OCI-LY3 (cell line): ENCODE measurements around the gene MYO7A.

Source experiments
- H2AFZ ChIP-seq: fragments of 200-600, 300-600 bp; shearing (Covaris generic); 2 replicates; pipeline ENCODE4 v1.6.0; 2014; ENCODE audit warnings: antibody characterized with exemption, low read depth, low read length
- H3K27ac ChIP-seq: fragments of 200-600, 300-600 bp; sonication (generic); 2 replicates; pipeline ENCODE4 v1.5.1; 2014; ENCODE audit warnings: mild to moderate bottlenecking, low read length, moderate library complexity, mixed read lengths
- H3K27me3 ChIP-seq: fragments of 200-600, 300-600 bp; sonication (generic); 2 replicates; pipeline ENCODE4 v1.6.1; 2014; ENCODE audit warnings: low read depth, low read length, mixed read lengths
- H3K36me3 ChIP-seq: fragments of 200-600, 300-600 bp; sonication (generic); replicated peaks from 2 replicates; pipeline ENCODE3; 2014; ENCODE audit warnings: low read depth, low read length, mixed read lengths
- H3K4me1 ChIP-seq: fragments of 300-600, 200-600 bp; sonication (generic); 2 replicates; pipeline ENCODE4 v1.6.1; 2014; ENCODE audit warnings: low read length, mixed read lengths
- H3K4me2 ChIP-seq: fragments of 200-600, 300-600 bp; sonication (generic); 2 replicates; pipeline ENCODE4 v1.6.1; 2014; ENCODE audit warnings: low read length, mixed read lengths
- H3K4me3 ChIP-seq: fragments of 300-600, 200-600 bp; sonication (generic); 2 replicates; pipeline ENCODE4 v1.5.1; 2014; ENCODE audit warnings: antibody characterized with exemption, mild to moderate bottlenecking, low read length, moderate library complexity
- H3K79me2 ChIP-seq: fragments of 300-600, 200-600 bp; shearing (Covaris generic); 2 replicates; pipeline ENCODE4 v1.6.1; 2014; ENCODE audit warnings: mild to moderate bottlenecking, low read length, mixed read lengths
- H3K9ac ChIP-seq: fragments of 300-600, 200-600 bp; shearing (Covaris generic); 2 replicates; pipeline ENCODE4 v1.6.0; 2014; ENCODE audit warnings: mild to moderate bottlenecking, low read length, moderate library complexity
- H3K9me3 ChIP-seq: fragments of 200-600, 300-600 bp; shearing (Covaris generic); 2 replicates; pipeline ENCODE4 v1.6.1; 2014; ENCODE audit warnings: low read length, mixed read lengths; ENCODE audit not compliant: insufficient read depth
- H4K20me1 ChIP-seq: fragments of 200-600, 300-600 bp; sonication (generic); 2 replicates; pipeline ENCODE4 v1.6.1; 2016; ENCODE audit warnings: low read length, mixed read lengths; ENCODE audit not compliant: insufficient read depth
- EZH2phosphoT487 ChIP-seq: fragments of 200-600 bp; shearing (Covaris generic); IDR thresholded peaks from 2 replicates; pipeline ENCODE4 v1.6.1; 2018; ENCODE audit warnings: antibody characterized with exemption, mixed run types, low read depth
- TF ChIP-seq, protein P1 (sequence below): fragments of 200-600, 300-600 bp; sonication (generic); IDR thresholded peaks from 2 replicates; pipeline ENCODE4 v1.5.1; 2014; ENCODE audit warnings: antibody characterized with exemption, low read length, low read depth

Gene MYO7A

DNA sequence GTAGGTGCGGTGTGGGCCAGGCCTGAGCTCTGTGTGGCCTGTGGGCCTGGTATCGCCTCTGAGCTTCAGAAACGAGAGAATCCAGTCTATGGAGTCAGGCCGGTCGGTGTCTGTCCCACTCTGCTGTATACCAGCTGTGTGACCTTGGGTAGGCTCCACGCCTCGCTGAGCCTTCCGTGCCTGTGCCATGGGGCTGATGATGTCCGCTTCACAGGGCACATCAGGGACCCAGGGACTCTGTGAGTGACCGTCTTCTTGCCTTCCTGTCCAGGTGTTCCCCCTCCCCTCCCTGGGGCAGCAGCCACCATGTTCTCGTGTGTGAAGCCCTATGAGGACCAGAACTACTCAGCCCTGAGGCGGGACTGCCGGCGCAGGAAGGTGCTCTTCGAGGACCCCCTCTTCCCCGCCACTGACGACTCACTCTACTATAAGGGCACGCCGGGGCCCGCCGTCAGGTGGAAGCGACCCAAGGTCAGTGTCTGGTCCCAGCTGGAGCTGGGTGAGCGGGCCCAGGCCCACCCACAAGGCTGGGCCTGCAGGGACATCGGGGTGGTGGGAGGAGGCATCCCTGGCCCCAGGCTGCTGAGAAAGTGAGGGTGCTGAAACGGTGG is 43.4 kb upstream of the MYO7A start:
- H3K27me3 ChIP-seq = no peaks in the 10 kb centered on the region
- H3K4me3 ChIP-seq = no peak overlapping the region
- H3K9ac ChIP-seq = no peak overlapping the region
- no peaks in the 10 kb centered on the region for H3K36me3 ChIP-seq
- H3K27ac ChIP-seq = no peak overlapping the region
- H3K79me2 ChIP-seq = no peaks in the 10 kb centered on the region
- H2AFZ ChIP-seq = no peak overlapping the region
- H3K4me1 ChIP-seq = no peaks in the 10 kb centered on the region
- TF ChIP-seq EZH2phosphoT487 = no peak
- TF ChIP-seq, protein P1, sequence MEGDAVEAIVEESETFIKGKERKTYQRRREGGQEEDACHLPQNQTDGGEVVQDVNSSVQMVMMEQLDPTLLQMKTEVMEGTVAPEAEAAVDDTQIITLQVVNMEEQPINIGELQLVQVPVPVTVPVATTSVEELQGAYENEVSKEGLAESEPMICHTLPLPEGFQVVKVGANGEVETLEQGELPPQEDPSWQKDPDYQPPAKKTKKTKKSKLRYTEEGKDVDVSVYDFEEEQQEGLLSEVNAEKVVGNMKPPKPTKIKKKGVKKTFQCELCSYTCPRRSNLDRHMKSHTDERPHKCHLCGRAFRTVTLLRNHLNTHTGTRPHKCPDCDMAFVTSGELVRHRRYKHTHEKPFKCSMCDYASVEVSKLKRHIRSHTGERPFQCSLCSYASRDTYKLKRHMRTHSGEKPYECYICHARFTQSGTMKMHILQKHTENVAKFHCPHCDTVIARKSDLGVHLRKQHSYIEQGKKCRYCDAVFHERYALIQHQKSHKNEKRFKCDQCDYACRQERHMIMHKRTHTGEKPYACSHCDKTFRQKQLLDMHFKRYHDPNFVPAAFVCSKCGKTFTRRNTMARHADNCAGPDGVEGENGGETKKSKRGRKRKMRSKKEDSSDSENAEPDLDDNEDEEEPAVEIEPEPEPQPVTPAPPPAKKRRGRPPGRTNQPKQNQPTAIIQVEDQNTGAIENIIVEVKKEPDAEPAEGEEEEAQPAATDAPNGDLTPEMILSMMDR = no peak
- no peaks in the 10 kb centered on the region for H3K9me3 ChIP-seq
- H4K20me1 ChIP-seq = no peaks in the 10 kb centered on the region
- H3K4me2 ChIP-seq = no peak overlapping the region

DNA sequence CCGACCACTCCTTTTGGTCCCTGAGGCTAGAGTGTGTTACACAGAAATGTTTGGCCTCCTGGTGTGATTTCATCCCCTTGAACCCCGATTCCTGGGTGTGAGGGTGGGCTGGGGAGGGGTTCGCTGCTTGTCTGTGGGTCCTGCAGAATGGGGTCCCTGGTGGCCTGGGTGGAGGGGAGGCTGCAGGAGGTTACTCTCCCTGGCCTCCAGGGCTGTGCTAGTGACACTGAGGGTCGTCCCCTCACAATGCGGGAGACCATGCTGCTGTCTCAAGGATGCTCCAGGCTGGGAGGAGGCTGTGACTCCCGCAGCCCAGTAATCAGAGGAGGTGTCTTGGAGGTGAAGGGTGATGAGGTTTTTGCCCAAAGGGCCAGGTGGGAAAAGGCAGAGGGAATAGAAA is 42.4 kb upstream of the MYO7A start:
- H2AFZ ChIP-seq = no peak overlapping the region
- H4K20me1 ChIP-seq = no peaks in the 10 kb centered on the region
- no peak overlapping the region for H3K4me3 ChIP-seq
- no peaks in the 10 kb centered on the region for H3K27me3 ChIP-seq
- TF ChIP-seq, protein P1 = no peak
- no peak overlapping the region for H3K9ac ChIP-seq
- no peaks in the 10 kb centered on the region for H3K36me3 ChIP-seq
- H3K27ac ChIP-seq = no peak overlapping the region
- no peak overlapping the region for H3K4me2 ChIP-seq
- H3K4me1 ChIP-seq = peaks cover 3% of the 10 kb centered on the region
- no peaks in the 10 kb centered on the region for H3K9me3 ChIP-seq
- H3K79me2 ChIP-seq = no peaks in the 10 kb centered on the region

DNA sequence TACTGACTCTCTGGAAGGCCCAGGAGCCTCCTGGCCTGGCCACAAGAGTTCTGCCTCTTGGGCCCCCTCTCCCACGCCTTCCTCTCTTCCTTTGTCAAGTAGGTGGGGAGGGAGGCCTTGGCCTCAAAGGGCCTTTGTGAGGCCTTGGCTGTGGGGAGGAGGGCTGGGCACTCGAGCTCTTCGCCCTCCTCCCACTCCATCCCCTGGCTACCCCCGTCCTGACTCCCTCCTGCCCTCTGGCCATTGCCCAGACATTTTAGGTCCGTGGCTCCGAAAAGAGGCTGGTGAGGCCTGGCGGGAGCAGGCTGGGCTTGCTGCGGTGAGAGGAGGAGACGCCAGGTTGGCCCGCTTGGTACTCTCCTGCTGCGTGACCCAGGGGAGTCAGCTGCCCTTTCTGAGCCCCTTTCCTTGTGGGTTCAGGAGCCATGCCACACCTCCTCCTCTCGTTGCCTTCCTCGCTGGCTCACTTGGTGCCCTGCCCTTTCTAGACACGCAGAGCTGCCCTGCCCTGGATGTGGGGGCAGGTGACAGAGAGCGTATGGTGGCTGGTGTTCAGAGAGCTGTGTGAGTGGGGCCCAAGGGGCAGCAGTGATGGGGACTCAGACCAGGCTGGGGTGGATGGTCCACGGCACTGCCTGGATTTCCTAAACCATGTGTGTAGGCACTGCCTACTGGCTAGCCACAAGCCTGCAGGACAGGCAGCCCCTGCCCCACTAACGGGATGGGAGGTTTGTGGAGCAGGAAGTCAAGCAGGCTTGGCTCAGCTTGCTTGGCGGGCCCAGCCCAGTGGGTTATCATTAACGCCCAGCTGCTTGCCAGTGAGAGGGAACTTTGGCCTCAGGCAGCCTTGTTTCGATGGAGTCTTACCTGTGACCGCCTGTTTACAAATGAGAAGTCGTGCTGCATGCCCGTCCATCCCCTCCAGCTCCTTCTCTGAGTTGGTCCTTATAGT is 41.2 kb upstream of the MYO7A start:
- H3K79me2 ChIP-seq = no peaks in the 10 kb centered on the region

More for the DNA sequence above, 41.2 kb upstream of the MYO7A start:
- Histone ChIP-seq H3K27me3 (no peaks in the 10 kb centered on the region), H3K4me3 (no peak overlapping the region), H3K27ac (no peak overlapping the region), H3K4me1 (peaks cover 7% of the 10 kb centered on the region), H3K9ac (no peak overlapping the region), H3K9me3 (no peaks in the 10 kb centered on the region), H2AFZ (no peak overlapping the region), H4K20me1 (no peaks in the 10 kb centered on the region), H3K4me2 (no peak overlapping the region), H3K36me3 (no peaks in the 10 kb centered on the region)
- TF ChIP-seq, protein P1 = no peak
- TF ChIP-seq EZH2phosphoT487 = no peak
